Activated CD4-positive, alpha-beta T cell treated with anti-CD3 and anti-CD28 coated beads, Interleukin-10, Interleukin-2, amounts not matched to agents 100 ng/mL and 50 ng/mL, durations not matched to agents 16 hours and 8 hours (primary cell): ENCODE data around the gene MPST.
A peak's percentile ranks its signal among the peaks of the same experiment; 100 is the strongest.

Experiments used
- DNase-seq: peaks from one replicate; pipeline ENCODE4 v3.0.0-alpha.2; 2020

Gene MPST

DNA sequence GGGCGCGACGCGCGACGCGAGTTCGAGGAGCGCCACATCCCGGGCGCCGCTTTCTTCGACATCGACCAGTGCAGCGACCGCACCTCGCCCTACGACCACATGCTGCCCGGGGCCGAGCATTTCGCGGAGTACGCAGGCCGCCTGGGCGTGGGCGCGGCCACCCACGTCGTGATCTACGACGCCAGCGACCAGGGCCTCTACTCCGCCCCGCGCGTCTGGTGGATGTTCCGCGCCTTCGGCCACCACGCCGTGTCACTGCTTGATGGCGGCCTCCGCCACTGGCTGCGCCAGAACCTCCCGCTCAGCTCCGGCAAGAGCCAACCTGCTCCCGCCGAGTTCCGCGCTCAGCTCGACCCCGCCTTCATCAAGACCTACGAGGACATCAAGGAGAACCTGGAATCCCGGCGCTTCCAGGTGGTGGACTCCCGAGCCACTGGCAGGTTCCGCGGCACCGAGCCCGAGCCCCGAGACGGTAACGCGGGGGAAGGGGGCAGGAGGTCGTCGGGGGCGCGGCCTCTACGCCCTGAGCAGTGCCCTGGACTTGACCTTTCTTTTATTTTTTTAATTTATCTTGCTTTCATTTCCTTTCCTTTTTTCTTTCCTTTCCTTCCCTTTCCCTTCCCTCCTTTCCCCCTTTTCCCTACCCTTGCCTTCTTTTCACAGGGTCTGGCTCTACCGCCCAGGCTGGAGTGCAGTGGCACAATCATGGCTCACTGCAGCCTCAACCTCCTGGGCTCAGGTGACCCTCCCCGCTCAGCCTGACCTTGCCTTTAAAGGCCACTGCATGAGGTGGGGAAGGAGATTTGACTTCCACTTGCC, 5.0 kb downstream of the MPST start:
- DNase-seq = no peak

DNA sequence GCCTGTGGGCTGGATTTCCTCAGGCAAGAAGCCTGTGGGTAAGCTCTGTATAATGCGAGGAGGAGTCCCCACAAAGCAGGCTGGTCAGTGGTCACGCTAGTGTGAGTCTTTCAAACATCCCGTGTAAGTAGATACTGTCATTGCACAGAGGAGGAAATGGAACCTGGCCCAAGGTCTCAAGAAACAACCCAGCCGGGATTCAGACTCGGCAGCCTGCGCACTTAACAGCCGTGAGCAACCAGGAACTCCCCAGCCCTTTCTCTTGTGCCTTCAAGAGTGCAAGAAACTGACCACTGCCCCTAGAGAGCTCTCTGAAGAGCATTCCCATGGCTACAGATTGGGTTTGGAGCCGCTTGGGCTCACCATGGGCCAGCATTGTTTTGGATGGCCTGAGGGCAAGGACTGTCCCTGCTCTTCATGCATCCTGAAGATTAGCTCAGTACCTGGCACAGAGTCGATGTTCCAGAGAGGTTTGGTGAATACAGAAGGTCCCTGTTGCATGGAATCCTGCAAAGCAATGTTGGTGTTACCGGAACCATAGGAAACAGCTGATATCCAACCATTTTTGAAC, 6.0 kb downstream of the MPST start:
- DNase-seq = no peak

DNA sequence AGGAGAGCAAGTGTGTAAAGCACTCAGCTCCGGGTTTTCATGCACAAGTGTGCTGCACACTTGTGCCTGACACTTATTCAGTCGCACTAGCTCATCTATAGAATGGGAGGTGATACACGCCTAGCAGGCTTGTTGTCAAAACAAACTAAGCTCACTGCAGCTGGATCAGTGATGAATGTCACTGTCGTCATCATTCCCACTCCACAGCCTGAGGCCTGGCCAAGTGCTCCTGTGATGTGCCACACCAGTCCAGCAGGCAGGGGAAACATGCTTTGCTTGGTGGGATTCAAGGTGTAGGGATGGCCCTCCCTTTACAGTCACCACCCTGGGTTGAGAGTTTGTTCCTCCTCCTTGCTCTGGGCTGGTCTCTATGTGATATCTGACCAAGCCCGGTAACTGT, 6.8 kb downstream of the MPST start:
- DNase-seq = no peak

DNA sequence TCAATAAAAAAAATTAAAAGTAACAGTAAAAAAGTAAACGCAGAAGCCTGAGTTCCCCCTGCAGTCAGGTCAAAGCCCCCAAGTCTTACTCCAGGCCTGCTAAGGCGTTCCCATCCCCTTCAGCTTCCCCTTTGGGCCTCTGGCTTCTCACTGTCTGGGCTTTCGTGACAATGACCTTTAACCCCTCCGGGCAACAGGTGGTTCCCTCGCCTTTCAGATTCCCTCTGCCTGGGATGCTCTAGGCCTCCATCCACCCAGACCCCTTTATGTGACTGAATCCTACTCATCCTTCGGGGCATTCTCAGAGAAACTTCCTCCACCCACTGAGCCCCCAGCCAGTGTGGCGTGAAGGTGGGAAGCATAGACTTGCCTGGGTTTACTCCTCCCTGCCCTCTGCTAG, 8.0 kb downstream of the MPST start:
- no peak for DNase-seq

DNA sequence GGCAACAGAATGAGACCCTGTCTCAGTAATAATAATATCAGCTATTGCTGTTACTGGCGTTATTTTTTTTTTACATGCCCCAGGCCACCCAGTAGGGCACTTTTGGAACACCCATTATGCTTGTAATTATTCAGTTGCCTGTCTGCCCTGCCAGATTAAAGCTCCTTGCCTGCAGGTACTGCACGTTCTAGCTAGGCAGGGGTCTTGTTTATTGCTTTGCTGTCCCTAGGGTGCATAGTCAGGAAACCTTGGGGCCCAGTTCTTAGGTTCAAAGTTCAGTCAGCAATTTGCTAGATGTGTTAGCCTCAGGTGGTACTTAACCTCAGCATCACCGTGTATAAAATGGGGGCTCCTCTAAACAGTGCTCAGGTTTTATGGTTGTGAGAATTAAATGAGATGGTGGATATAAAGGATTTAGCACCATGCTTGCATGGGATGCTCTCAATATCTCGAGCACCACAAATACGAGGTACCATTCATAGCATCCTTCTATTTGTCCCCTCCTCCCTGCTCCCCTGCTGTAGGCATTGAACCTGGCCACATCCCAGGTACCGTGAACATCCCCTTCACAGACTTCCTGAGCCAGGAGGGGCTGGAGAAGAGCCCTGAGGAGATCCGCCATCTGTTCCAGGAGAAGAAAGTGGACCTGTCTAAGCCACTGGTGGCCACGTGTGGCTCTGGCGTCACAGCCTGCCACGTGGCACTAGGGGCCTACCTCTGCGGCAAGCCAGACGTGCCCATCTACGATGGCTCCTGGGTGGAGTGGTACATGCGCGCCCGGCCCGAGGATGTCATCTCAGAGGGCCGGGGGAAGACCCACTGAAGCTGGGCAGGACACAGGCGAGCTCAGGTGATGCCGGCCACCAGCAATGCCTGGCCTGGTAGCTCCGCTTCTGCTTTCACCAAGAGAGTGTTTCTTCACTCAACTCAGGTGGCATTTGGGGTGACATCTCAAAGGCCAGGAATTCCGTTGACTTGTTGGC, 9.4 kb downstream of the MPST start:
- no peak for DNase-seq

DNA sequence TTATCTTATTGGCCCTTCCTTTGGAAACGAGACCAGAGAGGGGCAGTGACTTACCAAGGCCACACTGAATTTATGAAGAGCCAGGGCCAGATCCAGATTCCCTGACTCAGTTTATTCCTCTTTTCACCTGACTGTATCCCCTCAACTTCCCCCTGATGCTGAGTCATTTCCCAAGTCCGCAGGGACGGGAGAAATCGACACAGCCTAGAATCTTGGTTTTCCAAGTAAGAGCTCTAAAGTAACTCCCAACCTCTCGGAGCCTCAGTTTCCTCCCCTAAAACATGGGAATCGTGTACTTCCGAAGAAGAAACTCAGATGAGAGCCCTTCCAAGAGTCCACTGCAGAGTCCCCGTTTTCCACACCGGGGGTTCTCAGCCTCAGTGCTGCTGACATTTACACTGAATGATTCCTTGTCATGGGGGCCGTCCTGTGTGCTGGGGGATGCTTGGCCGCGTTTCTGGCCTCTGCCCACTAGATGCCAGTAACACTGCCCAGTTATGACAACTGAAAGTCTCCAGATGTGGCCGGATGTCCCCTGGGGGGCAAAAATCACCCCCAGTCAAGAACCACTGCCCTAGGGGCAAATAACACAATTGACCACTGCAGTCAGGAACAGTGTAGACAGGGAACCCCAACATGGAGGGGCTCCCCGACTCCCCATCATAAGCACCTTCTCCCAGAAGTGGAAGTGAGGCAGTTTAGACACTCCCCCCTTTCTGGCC, 11.2 kb downstream of the MPST start:
- no peak for DNase-seq

DNA sequence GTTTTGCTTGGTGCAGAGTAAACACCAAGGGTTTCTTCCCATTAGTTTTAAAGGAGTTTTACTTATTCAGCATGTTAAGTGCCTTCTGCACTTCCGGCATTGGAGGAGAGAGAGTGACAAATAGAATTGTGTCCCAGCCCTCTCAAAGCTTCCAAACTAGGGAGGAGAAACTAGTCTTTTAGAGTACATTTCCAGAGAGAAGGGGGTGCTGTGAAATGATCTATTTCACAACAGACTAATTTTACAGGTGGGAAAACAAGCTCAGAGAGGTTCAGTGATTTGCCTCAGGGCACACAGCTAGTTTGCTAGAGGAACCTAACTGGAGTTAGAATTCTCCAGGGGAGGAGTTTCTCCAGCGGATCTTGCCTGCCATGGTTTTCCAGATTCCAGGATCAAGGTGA, 12.6 kb downstream of the MPST start:
- no peak for DNase-seq

DNA sequence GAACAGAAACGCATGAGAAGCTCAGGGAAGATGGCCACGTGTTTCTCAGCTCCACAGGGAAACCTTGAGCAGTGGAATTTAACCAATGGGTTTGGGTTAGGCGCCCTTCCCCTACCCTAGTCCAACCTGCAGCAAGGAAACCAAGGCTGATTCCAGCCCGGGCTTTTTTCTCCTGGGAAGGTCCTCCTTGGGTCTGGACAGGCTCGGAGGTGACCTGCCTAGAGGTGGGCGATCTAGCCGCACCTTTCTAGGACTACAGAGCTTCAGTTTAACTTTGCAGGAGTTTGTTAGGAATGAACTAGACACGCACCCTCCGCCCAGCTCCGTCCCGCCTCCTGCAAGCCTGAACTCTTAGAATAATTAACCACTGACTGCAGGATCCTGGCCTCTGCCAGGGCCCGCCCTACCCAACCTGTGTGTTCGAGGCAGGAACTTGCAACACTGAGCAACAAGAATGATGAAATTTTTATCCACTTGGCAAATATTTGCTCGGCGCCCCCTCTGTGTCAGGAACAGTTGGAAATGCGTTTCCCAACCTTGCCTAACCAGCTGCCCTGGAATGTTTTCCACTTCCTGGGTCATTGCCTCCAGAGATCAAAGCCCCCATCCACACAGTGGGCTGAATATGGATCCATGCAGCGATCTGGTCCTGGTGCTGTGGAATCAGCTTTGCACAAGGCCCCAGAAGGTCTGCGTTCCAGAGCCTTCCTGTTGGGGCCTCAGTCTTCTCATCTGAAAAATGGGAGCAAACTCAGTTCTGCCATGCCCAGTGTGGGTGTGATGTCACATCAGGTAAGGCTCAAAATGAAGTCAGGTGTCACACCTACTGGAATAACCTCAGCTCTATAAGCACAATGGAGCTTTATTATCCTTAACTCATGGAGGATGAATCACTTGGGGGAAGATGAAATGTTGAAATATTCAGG, 13.3 kb downstream of the MPST start:
- no peak for DNase-seq

DNA sequence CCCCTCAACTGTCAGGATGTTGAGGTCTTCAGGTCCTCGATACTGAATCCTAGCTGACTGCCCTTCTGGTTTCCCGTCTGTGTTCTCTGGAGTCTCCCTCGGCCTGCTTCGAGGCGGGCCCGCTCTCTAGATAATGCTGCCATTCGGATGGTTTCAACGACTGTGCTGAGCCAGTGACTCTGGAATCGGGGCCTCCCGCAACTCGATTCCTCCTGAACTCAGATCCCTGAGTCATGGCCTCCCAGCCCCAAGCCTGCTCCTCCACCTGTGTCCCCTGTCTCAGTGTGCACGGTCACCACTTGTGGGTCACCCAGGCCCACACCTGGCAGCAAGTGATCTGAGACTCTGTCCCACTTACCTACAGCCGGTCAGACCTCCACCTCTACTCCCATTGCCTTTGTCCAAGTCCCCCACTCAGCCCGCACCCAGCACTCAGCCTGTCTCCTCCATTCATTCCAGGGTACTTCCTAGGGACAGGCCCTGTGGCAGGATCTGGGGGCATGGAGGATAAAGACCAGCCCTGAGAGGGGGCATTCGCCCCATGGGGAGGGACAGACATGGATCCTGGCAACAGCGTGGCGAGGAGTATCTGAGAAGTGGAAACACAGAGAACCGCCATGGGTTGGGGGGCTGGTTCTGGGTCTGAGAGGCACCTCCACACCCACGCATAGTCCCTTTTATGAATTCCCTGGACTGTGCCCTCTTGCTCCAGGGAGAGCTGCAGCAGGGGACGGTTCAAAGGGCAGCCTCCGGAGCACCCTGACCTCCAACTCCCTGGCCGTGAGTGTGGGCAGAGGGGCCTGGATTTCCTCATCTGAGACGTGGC, 14.3 kb downstream of the MPST start:
- no peak for DNase-seq

DNA sequence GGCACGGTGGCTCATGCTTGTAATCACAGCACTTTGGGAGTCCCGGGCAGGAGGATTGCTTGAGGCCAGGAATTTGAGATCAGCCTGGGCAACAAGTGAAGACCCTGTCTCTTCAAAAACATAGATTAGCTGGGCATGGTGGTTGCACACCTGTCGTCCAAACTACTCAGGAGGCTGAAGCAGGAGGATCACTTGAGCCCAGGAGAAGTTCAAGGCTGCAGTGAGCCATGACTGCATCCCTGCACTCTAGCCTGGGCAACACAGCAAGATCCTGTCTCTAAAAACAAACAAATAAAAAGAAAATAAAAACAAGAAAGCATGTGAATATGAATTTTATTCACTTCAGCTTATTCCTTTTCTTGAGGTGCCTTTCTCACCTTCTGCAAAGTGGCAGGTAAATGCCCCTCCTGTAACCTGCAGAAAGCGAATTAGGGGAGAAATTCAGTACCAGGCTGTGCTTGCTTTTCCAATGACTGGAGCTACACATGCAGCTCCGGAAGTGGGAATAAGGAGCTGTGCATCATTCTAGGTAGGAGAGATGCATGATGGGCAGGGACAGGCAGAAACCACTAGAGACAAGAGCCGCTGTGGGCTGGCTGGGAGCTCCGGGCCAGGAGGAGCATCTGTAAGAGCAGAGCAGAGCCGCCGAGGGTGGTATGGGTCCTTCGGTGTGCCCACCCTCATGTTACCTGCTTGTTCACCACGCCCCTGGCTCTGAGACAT, 17.3 kb downstream of the MPST start:
- DNase-seq = no peak

DNA sequence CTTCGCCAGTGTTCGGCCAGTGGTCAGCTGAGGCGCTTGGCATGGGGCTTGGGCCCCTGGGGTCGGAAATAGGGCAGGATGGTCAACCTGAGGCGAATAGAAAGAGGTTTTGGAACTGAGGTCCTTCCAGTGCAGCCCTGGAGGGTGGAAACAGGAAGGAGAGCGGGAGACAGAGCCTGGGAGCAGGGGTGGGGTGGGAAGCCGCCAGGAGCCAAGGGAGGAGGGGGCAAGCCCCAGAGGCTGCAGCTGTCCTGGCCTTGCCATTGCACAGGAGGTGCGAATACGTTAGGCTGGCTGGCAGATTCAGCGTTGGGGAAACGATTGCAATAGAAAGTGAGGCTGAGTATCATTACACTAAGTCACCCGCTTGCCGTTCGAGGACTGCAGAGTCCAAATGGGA, 18.1 kb downstream of the MPST start:
- no peak for DNase-seq

DNA sequence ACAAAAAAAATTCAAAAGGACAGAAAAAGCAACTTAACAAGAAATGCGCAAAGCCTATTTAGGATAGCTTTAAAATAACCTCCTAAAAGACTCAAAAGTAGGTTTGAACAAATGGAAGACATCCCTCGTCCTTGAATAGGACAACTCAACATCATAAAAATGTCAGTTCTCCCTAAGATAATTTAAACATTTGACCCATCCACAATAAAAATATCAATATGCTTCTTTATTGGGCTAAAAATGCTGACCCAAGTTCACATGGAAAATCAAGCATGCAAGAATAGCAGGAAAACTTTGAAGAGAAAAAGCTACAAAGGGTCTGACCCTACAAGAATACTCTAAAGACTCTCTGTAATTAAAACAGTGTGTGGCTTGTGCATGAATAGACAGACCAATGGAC, 19.9 kb downstream of the MPST start:
- no peak for DNase-seq

DNA sequence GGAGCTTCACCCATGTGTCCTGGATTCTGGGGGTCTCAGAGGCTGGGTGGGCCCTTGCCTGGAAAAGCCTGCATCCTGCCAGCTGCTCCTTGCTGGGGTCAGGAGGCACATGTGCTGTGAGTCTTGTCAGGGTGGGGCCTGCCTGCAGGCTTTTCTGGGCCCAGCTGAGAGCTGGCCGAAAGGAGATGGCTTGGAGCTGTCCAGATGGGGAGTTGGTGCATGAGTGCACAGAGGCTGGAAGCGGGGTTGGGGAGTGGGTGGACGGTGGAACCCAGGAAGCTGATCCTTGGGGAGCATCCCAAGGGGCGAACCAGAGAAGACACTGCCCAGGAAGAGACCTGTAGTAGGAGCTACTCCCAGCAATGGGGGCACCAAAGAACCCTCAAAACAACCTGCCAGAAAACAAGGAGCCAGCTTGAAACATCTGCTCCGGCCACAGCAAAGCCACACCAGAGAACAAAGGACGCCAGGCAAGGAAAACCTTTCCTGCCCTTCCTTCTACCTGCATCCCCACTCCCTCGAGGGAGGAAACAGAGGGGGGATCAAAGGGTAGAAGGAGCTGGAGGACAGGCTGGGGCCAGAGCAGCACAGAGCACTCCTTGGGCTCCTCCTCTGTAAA, 23.8 kb downstream of the MPST start:
- DNase-seq = no peak

DNA sequence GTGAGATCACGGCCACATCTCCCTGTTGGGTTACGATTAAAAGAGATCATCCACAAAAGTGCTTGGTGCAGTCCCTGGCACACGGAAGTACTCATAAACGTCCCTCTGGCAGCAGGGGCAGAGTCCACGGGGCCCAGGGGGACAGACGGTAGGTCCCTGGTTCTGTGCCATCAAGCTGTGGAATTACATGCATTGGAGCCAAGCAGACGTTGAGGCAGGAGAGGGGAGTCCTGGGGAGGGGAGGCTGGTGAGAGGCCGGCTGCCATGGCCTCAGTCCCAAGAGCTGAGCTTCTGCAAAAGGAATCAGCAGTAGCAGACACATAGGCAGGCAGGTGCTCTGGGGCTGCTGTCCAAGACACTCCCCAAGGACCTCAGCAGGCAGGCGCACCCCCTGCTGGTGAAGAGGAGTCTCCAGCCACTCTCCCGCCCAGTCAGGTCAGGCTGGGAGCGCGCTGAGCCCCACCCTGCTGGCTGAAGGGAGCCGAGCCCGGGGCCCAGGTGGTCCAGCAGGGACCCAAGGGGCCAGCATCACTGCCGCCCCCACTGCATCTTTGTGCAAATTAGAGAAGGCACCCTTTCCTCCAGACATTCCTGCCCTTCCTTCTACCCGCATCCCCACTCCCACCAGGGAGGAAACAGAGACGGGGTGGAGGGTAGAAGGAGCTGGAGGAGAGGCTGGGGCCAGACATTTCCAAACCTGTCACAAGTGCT, 24.4 kb downstream of the MPST start:
- peak; percentile 75 for DNase-seq

DNA sequence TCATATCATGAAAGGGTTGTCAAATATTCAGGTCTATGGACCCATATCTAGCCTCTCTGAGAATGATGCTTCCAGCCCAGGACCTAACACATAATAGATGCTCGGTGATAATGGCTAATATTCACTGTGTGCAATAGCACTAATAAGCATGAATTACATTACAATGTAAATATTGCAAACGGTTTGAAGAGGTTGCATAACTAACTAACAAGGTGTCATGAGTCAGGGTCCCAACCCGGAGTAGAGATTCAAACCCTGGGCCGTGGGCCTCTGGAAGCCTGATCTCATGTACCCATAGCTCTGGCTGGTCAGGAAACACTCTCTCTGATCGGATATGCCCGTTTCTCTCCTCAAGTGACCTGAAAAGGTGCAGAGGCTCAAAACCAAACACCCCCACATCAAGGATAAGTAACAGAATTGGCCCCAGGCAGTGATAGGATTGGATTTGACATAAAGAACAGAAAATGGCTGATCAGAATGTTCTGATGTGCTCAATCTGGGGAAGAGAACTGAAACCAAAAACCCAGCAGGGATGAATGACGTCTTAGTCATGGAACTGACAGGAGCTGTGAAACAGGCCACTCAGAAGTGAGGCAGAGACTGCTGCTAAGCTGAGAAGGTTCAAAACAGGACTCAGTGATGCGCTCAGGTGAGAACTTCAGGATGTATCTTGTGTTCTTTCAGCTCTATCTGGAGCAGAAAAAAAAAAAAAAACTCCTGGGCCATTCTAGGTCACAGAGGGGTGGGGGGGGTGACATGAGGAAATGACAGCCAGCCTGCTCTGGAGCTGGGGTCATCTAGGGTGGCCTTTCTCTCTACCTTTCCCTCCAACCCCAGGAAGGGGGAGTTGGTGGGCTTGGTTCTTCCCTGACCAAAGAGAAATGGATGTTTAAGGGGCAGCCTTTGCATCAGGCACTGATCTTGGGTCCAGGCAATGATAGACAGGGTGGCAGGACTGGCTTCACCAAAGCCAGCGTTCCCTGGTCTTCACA, 25.4 kb downstream of the MPST start:
- no peak for DNase-seq

DNA sequence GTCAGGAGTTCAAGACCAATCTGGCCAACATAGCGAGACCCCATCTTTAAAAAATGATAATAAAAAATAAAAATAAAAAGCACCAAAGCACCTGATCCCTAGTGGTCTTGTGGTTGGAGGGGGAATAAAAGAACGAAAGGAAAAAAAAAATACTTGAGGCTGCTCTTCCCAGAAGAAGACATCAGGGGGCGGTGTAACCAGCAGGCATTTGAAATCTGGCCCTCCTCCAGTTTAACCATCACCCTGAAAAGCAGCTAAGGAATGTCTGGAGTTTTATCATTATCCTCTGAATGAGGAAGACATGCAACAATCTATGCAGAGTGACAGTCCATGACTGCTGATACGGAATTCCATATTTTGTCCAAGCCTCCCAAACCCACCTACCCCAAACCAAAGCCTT, 26.4 kb downstream of the MPST start:
- DNase-seq = peak; percentile 16

DNA sequence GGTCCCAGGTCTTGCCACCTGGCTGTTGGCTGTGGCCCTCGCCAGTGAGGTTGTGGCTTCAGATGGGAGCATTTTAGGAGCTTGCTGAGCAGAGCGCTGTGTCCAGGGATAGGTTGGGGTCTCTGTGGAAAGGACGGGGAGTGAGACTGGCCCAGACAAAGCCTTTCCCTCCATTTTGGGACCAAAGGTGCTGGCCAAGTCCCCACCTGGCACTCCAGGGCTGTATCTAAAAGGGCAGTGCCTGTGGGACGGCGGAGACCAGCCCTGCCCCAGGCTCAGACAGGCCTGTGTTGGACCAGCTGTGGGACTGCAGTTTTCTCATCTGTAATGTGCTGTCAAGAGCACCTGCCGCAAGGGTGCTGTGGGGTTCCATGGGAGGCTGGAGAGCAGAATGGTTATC, 27.0 kb downstream of the MPST start:
- DNase-seq = no peak

DNA sequence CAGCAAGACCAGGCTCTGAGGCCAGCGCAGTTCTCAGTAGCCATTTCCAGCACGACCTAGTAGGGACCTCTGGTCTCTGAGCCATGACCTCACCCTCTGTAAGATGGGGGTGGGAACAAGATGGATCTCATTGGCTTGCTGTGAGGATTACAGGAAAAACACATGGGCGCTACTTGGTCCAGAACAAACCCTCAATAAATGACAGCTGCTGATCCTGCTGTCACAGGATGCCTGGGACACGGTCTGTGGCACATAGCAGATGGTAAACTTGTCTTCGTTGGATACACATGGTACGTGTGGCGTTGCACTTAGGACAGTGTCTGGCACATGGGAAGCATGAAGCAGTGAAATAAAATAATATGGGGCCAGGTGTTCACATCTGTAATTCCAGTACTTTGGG, 27.5 kb downstream of the MPST start:
- no peak for DNase-seq
